ENCODE data around the gene ACP3. TPM values are rescaled to one million over a fixed set of nuclear protein-coding genes. Genes with fewer than 3 reads are reported as not detected.

The ACP3 gene
- total and polyA plus RNA-seq, 9 of the 15 experiments (the other 6 are each of a cell fraction or from before 2014, with no cell fraction given), result 0.08 to 1.1 (median 0.21) TPM

DNA sequence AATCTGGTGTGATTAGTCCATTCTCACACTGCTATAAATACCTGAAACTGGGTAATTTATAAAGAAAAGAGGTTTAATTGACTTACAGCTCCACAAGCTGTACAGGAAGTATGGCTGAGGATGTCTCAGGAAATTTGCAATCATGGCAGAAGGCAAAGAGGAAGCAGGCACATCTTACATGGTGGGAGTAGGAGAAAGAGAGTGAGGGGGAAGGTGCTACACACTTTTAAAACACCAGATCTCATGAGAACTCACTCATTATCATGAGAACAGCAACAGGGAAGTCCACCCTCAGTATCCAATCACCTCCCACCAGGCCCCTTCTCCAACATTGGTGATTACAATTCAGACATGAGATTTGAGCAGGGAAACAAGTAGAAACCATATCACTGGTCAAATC lies 24.0 kb upstream of the ACP3 start:
- ATAC-seq (no peak), FAIRE-seq (no peak), DNase-seq (ENCODE audit: extremely low read depth in 1 of 4, low spot score in 3 of 4) (no peak)
- Histone ChIP-seq H3K27me3 (ENCODE audit: control insufficient read depth in 2 of 2, insufficient read depth in 2 of 2, low read length in 2 of 2) (no peaks in the 10 kb centered on the region), H3K27ac (ENCODE audit: extremely low read depth, low read depth, low read length) (no peak overlapping the region), H3K9me1 (ENCODE audit: control insufficient read depth, insufficient read depth, low read length) (no peaks in the 10 kb centered on the region), H3K36me3 (ENCODE audit: control insufficient read depth, insufficient read depth, low read length) (no peaks in the 10 kb centered on the region), H3K4me1 (replicated peaks in 1 of 2; ENCODE audit: control insufficient read depth in 2 of 2, insufficient read depth in 2 of 2, low read length in 2 of 2) (no peaks in the 10 kb centered on the region), H3K9ac (ENCODE audit: insufficient read depth in 1 of 2, low read depth in 2 of 2, low read length in 2 of 2) (no peak overlapping the region), H3K9me3 (replicated peaks; ENCODE audit: control insufficient read depth, insufficient read depth, low read depth, low read length) (no peaks in the 10 kb centered on the region), H3K4me3 (no peak overlapping the region), H4K20me1 (replicated peaks; ENCODE audit: control insufficient read depth, insufficient read depth, low read length) (no peaks in the 10 kb centered on the region), H3K4me2 (ENCODE audit: insufficient read depth, low read length) (no peak overlapping the region), H3K79me2 (ENCODE audit: control insufficient read depth, insufficient read depth, low read length) (no peaks in the 10 kb centered on the region), H2AFZ (ENCODE audit: low read depth, low read length) (no peak overlapping the region)
- intact Hi-C loops (cut with micrococcal nuclease), result no loop called here
- in situ Hi-C loops (cut with MboI), result no loop called here
- no peak for TF ChIP-seq PHTF2 (CRISPR knock-in tag; IDR thresholded peaks at IDR 0.05)
- TF ChIP-seq RAD51 (IDR thresholded peaks at IDR 0.05; ENCODE audit: borderline replicate concordance, low read depth), result no peak
- no peak for TF ChIP-seq ZNF23 (CRISPR knock-in tag; IDR thresholded peaks at IDR 0.05)
- TF ChIP-seq ZEB2 (IDR thresholded peaks at IDR 0.05), result no peak
- TF ChIP-seq KDM1A (IDR thresholded peaks at IDR 0.05), result no peak
- TF ChIP-seq, protein P1, sequence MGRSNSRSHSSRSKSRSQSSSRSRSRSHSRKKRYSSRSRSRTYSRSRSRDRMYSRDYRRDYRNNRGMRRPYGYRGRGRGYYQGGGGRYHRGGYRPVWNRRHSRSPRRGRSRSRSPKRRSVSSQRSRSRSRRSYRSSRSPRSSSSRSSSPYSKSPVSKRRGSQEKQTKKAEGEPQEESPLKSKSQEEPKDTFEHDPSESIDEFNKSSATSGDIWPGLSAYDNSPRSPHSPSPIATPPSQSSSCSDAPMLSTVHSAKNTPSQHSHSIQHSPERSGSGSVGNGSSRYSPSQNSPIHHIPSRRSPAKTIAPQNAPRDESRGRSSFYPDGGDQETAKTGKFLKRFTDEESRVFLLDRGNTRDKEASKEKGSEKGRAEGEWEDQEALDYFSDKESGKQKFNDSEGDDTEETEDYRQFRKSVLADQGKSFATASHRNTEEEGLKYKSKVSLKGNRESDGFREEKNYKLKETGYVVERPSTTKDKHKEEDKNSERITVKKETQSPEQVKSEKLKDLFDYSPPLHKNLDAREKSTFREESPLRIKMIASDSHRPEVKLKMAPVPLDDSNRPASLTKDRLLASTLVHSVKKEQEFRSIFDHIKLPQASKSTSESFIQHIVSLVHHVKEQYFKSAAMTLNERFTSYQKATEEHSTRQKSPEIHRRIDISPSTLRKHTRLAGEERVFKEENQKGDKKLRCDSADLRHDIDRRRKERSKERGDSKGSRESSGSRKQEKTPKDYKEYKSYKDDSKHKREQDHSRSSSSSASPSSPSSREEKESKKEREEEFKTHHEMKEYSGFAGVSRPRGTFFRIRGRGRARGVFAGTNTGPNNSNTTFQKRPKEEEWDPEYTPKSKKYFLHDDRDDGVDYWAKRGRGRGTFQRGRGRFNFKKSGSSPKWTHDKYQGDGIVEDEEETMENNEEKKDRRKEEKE (IDR thresholded peaks at IDR 0.05; ENCODE audit: borderline replicate concordance in 1 of 2, control insufficient read depth in 1 of 2, low read depth in 2 of 2, low read length in 1 of 2), result no peak
- TF ChIP-seq OTX1 (CRISPR knock-in tag; IDR thresholded peaks at IDR 0.05), result no peak
- TF ChIP-seq PURB (CRISPR knock-in tag; IDR thresholded peaks at IDR 0.05; ENCODE audit: low read depth), result no peak
- no peak for TF ChIP-seq ZNF140 (CRISPR knock-in tag; IDR thresholded peaks at IDR 0.05)
- no peak for TF ChIP-seq NRF1 (conservative IDR thresholded peaks at IDR 0.05 in 1 of 2, IDR thresholded peaks at IDR 0.05 in 1 of 2)
- TF ChIP-seq SMARCB1 (IDR thresholded peaks at IDR 0.05; ENCODE audit: insufficient read length, low read depth), result no peak
- TF ChIP-seq ZNF347 (CRISPR knock-in tag; IDR thresholded peaks at IDR 0.05; ENCODE audit: low read depth), result no peak
- TF ChIP-seq SNIP1 (IDR thresholded peaks at IDR 0.05; ENCODE audit: low read depth), result no peak
- no peak for TF ChIP-seq ETS2 (tag; IDR thresholded peaks at IDR 0.05; ENCODE audit: borderline replicate concordance, poor library complexity, severe bottlenecking)
- POLR2A ChIA-PET, result interaction anchor here (1.3 kb wide), 1 partner anchor 10 kb away, joined by 3 read pairs; no protein-coding TSS in a partner anchor
- no TSS peak for BruUV-seq (replicated peaks)
- CTCF ChIA-PET (ENCODE audit: low intra/inter-chr PET ratio), result no interaction called here

Data from K562 (cell line).